K562 (cell line): ENCODE data around the gene EBF4. TPM values are rescaled to one million over a fixed set of nuclear protein-coding genes. Genes with fewer than 3 reads are reported as not detected.
A peak's percentile ranks its signal among the peaks of the same experiment; 100 is the strongest.

ENCODE experiments used
- AFF4 ChIP-seq: sonication (generic); formaldehyde crosslinking; IDR thresholded peaks from 2 replicates; pipeline ENCODE4 v1.8.0; 2023; ENCODE audit warnings: mild to moderate bottlenecking, missing genetic modification reagents
- E2F6 ChIP-seq, 2 experiments: IDR thresholded peaks; 2 replicates each; pipeline ENCODE4 v1.6.1; 2011; ENCODE audit warnings: borderline replicate concordance in 1 of 2, control low read depth in 1 of 2, low read depth in 1 of 2, low read length in 1 of 2, mild to moderate bottlenecking in 1 of 2, mixed read lengths in 1 of 2, moderate library complexity in 1 of 2; ENCODE audit not compliant: insufficient read depth in 1 of 2, insufficient read length in 1 of 2, poor library complexity in 1 of 2, severe bottlenecking in 1 of 2; ENCODE audit errors: extremely low read depth in 1 of 2
- MCM3 ChIP-seq: fragments of 450-650 bp; IDR thresholded peaks from 2 replicates; pipeline ENCODE4 v1.6.1; 2016
- PRDM10 ChIP-seq: fragments of 450-650 bp; IDR thresholded peaks from 2 replicates; pipeline ENCODE4 v1.6.1; 2018; ENCODE audit not compliant: partially characterized antibody
- RBFOX2 ChIP-seq: fragments of 200-400 bp; formaldehyde crosslinking; IDR thresholded peaks from 2 replicates; pipeline ENCODE4 v1.6.1; 2017; ENCODE audit warnings: low read depth, mild to moderate bottlenecking, low read length, moderate library complexity
- TEAD4 ChIP-seq, 2 experiments: sonication (generic) in 1 of 2; formaldehyde crosslinking in 1 of 2; IDR thresholded peaks; 2 replicates each; pipeline versions ENCODE4 v1.6.1 to v1.8.0; 2012 to 2022; ENCODE audit warnings: borderline replicate concordance in 1 of 2, inconsistent platforms in 1 of 2, low read length in 1 of 2, mild to moderate bottlenecking in 1 of 2, missing genetic modification reagents in 1 of 2
- ZNF75A ChIP-seq: fragments of 450-650 bp; formaldehyde crosslinking; IDR thresholded peaks from 2 replicates; pipeline ENCODE4 v1.4.0; 2020; ENCODE audit warnings: mild to moderate bottlenecking
- ZNF79 ChIP-seq: fragments of 250-450 bp; sonication (Bioruptor Pico); IDR thresholded peaks from 2 replicates; pipeline ENCODE4 v1.4.0; 2020; ENCODE audit warnings: low read depth, mild to moderate bottlenecking, moderate library complexity
- polyA plus RNA-seq, 8 experiments: library from polyadenylated mRNA; depleted of rRNA in 4 of 8; stranded (reverse) in 5 of 8; unstranded in 3 of 8; fragments of >200 nt; fragmentation: Nextera tagmentation in 2 of 8; fragmentation: Illumina TruSeq in 1 of 8; extraction: Ambion mirVana in 2 of 8; extraction: Trizol in 1 of 8; gene quantifications; 2 replicates each; pipeline versions ENCODE4 v1.2.1 to v1.2.3, GENCODE V29; 2011 to 2014; ENCODE audit warnings: inconsistent platforms in 1 of 8, missing spikeins in 1 of 8
- total RNA-seq, 7 experiments: library from RNA; depleted of rRNA in 6 of 7; stranded (reverse); fragments of >200 nt in 6 of 7; fragmentation: Illumina TruSeq in 2 of 7; extraction: Trizol in 2 of 7; gene quantifications; 2 replicates each; pipeline versions ENCODE4 v1.2.1 to v1.2.3, GENCODE V29; 2011 to 2021; ENCODE audit warnings: low replicate concordance in 1 of 7
- TF ChIP-seq, protein P1 (sequence below): sonication (generic); formaldehyde crosslinking; IDR thresholded peaks from 2 replicates; pipeline ENCODE4 v1.8.1; 2023; ENCODE audit warnings: mild to moderate bottlenecking, missing genetic modification reagents
- TF ChIP-seq, protein P2 (sequence below): sonication (generic); formaldehyde crosslinking; IDR thresholded peaks from 2 replicates; pipeline ENCODE4 v1.8.0; 2022; ENCODE audit warnings: mild to moderate bottlenecking, missing genetic modification reagents

Gene EBF4
- total and polyA plus RNA-seq, 9 of the 15 experiments (the other 6 are each of a cell fraction or from before 2014, with no cell fraction given): 0.09 TPM; not detected in 8

DNA sequence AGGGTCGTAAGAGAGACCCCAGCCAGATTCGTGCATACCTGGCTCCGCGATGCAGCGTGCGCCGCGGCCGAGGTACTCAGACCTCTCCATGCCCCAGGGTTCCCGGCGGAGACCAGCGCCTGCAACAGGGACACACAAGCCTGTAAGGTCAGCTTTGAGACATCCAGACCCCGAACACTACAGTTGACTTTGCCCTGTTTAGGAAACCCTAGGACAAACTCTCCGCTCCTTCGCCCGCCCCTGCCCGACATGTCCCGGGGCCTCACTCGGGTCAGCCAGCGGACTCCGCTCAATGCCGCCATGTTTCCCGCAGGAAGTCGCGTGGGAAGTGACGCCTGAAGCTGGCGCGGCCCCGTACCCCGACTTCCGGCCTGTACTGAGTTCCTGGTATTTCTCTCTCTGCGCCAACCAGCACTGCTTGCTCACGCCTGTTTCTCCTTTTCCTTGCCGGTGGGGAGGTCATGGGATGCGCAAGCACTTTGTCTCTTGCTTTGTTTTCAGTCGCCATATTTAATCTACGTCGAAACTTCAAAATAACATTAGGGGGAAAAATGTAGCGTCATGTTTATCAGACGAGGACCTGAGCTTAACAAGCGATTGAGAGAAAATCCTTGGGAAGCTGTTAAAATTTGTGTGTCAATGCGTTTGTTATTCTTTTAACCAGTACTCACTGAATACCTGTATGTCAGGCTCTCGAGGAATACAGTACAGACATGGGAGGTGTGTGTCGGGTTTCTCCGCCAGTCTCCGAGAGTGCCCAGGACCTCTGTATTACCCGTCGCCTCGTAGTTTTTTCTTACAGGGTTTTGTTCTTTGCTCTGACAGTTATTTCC, 28.5 kb upstream of the EBF4 start, which contains the start of gene IDH3B (continued):
- TF ChIP-seq TEAD4 (IDR thresholded peaks at IDR 0.05; ENCODE audit: low read length) (peak; percentile 56), TEAD4 (CRISPR knock-in tag; IDR thresholded peaks at IDR 0.05; ENCODE audit: borderline replicate concordance) (no peak), RBFOX2 (peak; percentile 89), MCM3 (no peak), ZNF75A (CRISPR knock-in tag) (no peak), PRDM10 (peak; percentile 26), E2F6 (IDR thresholded peaks at IDR 0.05; ENCODE audit: borderline replicate concordance in 1 of 2, extremely low read depth in 1 of 2, insufficient read depth in 1 of 2, insufficient read length in 1 of 2, low read depth in 1 of 2, low read length in 1 of 2, poor library complexity in 1 of 2, severe bottlenecking in 1 of 2) (peak in 1 of 2 experiments; percentile 63), ZNF79 (CRISPR knock-in tag) (no peak), AFF4 (peak; percentile 78; the same call in 1 of the 2 replicates)
- TF ChIP-seq, protein P1, sequence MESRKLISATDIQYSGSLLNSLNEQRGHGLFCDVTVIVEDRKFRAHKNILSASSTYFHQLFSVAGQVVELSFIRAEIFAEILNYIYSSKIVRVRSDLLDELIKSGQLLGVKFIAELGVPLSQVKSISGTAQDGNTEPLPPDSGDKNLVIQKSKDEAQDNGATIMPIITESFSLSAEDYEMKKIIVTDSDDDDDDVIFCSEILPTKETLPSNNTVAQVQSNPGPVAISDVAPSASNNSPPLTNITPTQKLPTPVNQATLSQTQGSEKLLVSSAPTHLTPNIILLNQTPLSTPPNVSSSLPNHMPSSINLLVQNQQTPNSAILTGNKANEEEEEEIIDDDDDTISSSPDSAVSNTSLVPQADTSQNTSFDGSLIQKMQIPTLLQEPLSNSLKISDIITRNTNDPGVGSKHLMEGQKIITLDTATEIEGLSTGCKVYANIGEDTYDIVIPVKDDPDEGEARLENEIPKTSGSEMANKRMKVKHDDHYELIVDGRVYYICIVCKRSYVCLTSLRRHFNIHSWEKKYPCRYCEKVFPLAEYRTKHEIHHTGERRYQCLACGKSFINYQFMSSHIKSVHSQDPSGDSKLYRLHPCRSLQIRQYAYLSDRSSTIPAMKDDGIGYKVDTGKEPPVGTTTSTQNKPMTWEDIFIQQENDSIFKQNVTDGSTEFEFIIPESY (CRISPR knock-in tag): peak; percentile 45; the same call in 1 of the 2 replicates
- TF ChIP-seq, protein P2, sequence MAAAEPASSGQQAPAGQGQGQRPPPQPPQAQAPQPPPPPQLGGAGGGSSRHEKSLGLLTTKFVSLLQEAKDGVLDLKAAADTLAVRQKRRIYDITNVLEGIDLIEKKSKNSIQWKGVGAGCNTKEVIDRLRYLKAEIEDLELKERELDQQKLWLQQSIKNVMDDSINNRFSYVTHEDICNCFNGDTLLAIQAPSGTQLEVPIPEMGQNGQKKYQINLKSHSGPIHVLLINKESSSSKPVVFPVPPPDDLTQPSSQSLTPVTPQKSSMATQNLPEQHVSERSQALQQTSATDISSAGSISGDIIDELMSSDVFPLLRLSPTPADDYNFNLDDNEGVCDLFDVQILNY (CRISPR knock-in tag): peak; percentile 67; the same call in 1 of the 2 replicates
